Measurements from ENCODE around the gene POU3F4. TPM values are rescaled to one million over a fixed set of nuclear protein-coding genes. Genes with fewer than 3 reads are reported as not detected.

Gene POU3F4
- total RNA-seq, 1 donor from 2014 or later, result 1.3 TPM

GRCh38 chrX:83504721-83505479 lies 3.2 kb upstream of the POU3F4 start:
- Mint-ChIP-seq H3K4me1 (ENCODE audit: unreplicated experiment) (no peaks in the 10 kb centered on the region), H3K27ac (no peak overlapping the region), H3K9me3 (no peaks in the 10 kb centered on the region), H3K4me3 (peak overlapping the region; percentile 31), H3K27me3 (peaks cover 99% of the 10 kb centered on the region), H3K36me3 (no peaks in the 10 kb centered on the region)
- no peak for DNase-seq (ENCODE audit: extremely low spot score, unreplicated experiment)
- no peak for TF ChIP-seq CTCF (conservative IDR thresholded peaks at IDR 0.05)

GRCh38 chrX:83508526-83509253 lies 600 bp downstream of the POU3F4 start:
- Mint-ChIP-seq H3K27me3 (peaks cover 94% of the 10 kb centered on the region), H3K36me3 (no peaks in the 10 kb centered on the region), H3K4me1 (ENCODE audit: unreplicated experiment) (no peaks in the 10 kb centered on the region), H3K27ac (no peak overlapping the region), H3K4me3 (peak overlapping the region; percentile 82), H3K9me3 (no peaks in the 10 kb centered on the region)
- no peak for DNase-seq (ENCODE audit: extremely low spot score, unreplicated experiment)
- no peak for TF ChIP-seq CTCF (conservative IDR thresholded peaks at IDR 0.05)

GRCh38 chrX:83509254-83509801 lies 1.2 kb downstream of the POU3F4 start:
- no peaks in the 10 kb centered on the region for H3K36me3 Mint-ChIP-seq
- H3K27ac Mint-ChIP-seq, result no peak overlapping the region
- no peaks in the 10 kb centered on the region for H3K4me1 Mint-ChIP-seq (ENCODE audit: unreplicated experiment)
- TF ChIP-seq CTCF (conservative IDR thresholded peaks at IDR 0.05), result no peak
- peaks cover 90% of the 10 kb centered on the region for H3K27me3 Mint-ChIP-seq
- H3K9me3 Mint-ChIP-seq, result no peaks in the 10 kb centered on the region
- no peak for DNase-seq (ENCODE audit: extremely low spot score, unreplicated experiment)
- peak overlapping the region; percentile 82 for H3K4me3 Mint-ChIP-seq

- Mint-ChIP-seq H3K36me3 (no peaks in the 10 kb centered on the region), H3K27ac (no peak overlapping the region), H3K9me3 (no peaks in the 10 kb centered on the region), H3K4me1 (ENCODE audit: unreplicated experiment) (no peaks in the 10 kb centered on the region), H3K4me3 (peak overlapping the region; percentile 64), H3K27me3 (peaks cover 83% of the 10 kb centered on the region)
- DNase-seq (ENCODE audit: extremely low spot score, unreplicated experiment), result no peak
- no peak for TF ChIP-seq CTCF (conservative IDR thresholded peaks at IDR 0.05)
These were observed 2.5 kb downstream of the POU3F4 start for GRCh38 chrX:83510510-83511062.

- Mint-ChIP-seq H3K9me3 (no peaks in the 10 kb centered on the region), H3K36me3 (no peaks in the 10 kb centered on the region), H3K4me1 (ENCODE audit: unreplicated experiment) (no peaks in the 10 kb centered on the region), H3K27me3 (peaks cover 79% of the 10 kb centered on the region), H3K4me3 (peak overlapping the region; percentile 64), H3K27ac (no peak overlapping the region)
- no peak for DNase-seq (ENCODE audit: extremely low spot score, unreplicated experiment)
- no peak for TF ChIP-seq CTCF (conservative IDR thresholded peaks at IDR 0.05)
These were observed 3.1 kb downstream of the POU3F4 start for GRCh38 chrX:83511208-83511607.

All from type B pancreatic cell (in vitro differentiated cells).